GM12891 (cell line): ENCODE measurements around the gene MAN2A2.

Experiments
- PAX5 ChIP-seq: IDR thresholded peaks from 2 replicates; pipeline ENCODE4 v1.6.1; 2011; ENCODE audit warnings: low read length, moderate library complexity, mild to moderate bottlenecking; ENCODE audit not compliant: insufficient read depth, severe bottlenecking
- POLR2A ChIP-seq: IDR thresholded peaks from 2 replicates; pipeline ENCODE4 v1.6.1; 2011; ENCODE audit warnings: low read depth, low read length, control low read depth
- POLR2AphosphoS5 ChIP-seq: IDR thresholded peaks from 2 replicates; pipeline ENCODE4 v1.6.1; 2011; ENCODE audit warnings: low read depth, low read length, control low read depth
- SPI1 ChIP-seq: IDR thresholded peaks from 2 replicates; pipeline ENCODE4 v1.6.1; 2011; ENCODE audit warnings: low read depth, low read length, control low read depth
- TAF1 ChIP-seq: IDR thresholded peaks from 2 replicates; pipeline ENCODE4 v1.6.1; 2011; ENCODE audit warnings: low read depth, low read length, control low read depth

DNA sequence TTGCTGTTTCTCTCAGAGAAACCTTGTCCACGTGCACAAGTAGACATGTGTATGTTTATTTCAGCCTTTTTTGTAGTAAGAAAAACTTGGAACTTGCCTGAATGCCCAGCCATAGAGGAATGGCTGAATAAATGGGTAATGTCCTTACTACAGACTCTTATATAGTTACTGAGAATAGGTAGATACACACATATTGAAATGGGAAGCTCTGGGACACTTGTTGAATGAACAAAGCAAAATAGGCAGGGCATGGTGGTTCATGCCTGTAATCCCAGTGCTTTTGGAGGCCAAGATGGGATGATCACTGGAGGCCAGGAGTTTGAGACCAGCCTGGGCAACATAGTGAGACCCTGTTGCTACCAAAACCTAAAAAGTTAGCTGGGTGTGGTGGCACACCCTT, 33.7 kb downstream of the MAN2A2 start:
- TF ChIP-seq POLR2AphosphoS5 (no peak), POLR2A (no peak), TAF1 (no peak), SPI1 (no peak), PAX5 (no peak)
